ENCODE measurements around the gene SLC1A3. TPM values are rescaled to one million over a fixed set of nuclear protein-coding genes. Genes with fewer than 3 reads are reported as not detected.

The SLC1A3 gene
- total and polyA plus RNA-seq, 2 of the 4 experiments (the other 2 are of a cell fraction) = 0.27 to 1.3 TPM

GRCh38 chr5:36686881-36687280 lies 80.5 kb downstream of the SLC1A3 start:
- Histone ChIP-seq H3K4me1 (ENCODE audit: control insufficient read depth, insufficient read depth, low read length) (peaks cover 5% of the 10 kb centered on the region; the same call in 1 of the 2 replicates), H3K9ac (ENCODE audit: low read depth, low read length) (no peak overlapping the region), H3K4me3 (ENCODE audit: insufficient read depth, low read depth, low read length) (no peak overlapping the region), H3K9me3 (ENCODE audit: control insufficient read depth, insufficient read depth, low read length) (no peaks in the 10 kb centered on the region), H3K23ac (ENCODE audit: low read depth, low read length) (no peak overlapping the region), H2AK9ac (replicated peaks; ENCODE audit: low read depth, low read length, poor library complexity) (no peak overlapping the region), H3K27me3 (ENCODE audit: control insufficient read depth, insufficient read depth, low read length) (no peaks in the 10 kb centered on the region), H4K91ac (ENCODE audit: insufficient read depth, low read depth, low read length) (no peak overlapping the region), H2BK120ac (ENCODE audit: low read depth, low read length) (no peak overlapping the region), H2BK5ac (ENCODE audit: low read depth, low read length, poor library complexity, severe bottlenecking) (no peak overlapping the region), H2BK15ac (ENCODE audit: low read depth, low read length) (no peak overlapping the region), H3K14ac (replicated peaks; ENCODE audit: low read depth, low read length) (no peak overlapping the region), H2AFZ (replicated peaks; ENCODE audit: low read length, poor library complexity) (no peak overlapping the region), H3K56ac (ENCODE audit: extremely low read depth, insufficient read depth, low read length) (no peak overlapping the region), H4K8ac (ENCODE audit: low read depth in 2 of 2, low read length in 2 of 2) (no peak overlapping the region), H3K79me1 (ENCODE audit: low read depth in 1 of 2, low read length in 2 of 2) (no peaks in the 10 kb centered on the region), H2BK20ac (ENCODE audit: low read depth, low read length) (no peak overlapping the region), H2AK5ac (ENCODE audit: low read depth, low read length) (no peak overlapping the region), H4K5ac (ENCODE audit: low read depth, low read length) (no peak overlapping the region), H3K9me1 (ENCODE audit: insufficient read depth, low read length) (peaks cover 3% of the 10 kb centered on the region; the same call in 1 of the 2 replicates), H3K18ac (ENCODE audit: low read depth, low read length) (no peak overlapping the region), H3K4ac (ENCODE audit: low read depth, low read length) (no peak overlapping the region), H3K27ac (ENCODE audit: insufficient read depth, low read length) (no peak overlapping the region), H3K36me3 (ENCODE audit: control insufficient read depth, insufficient read depth, low read length) (no peaks in the 10 kb centered on the region), H3K4me2 (ENCODE audit: low read depth, low read length) (no peak overlapping the region), H4K20me1 (ENCODE audit: insufficient read depth, low read length) (no peaks in the 10 kb centered on the region)
- ChIA-PET CTCF (no interaction called here), POLR2A (ENCODE audit: unreplicated experiment) (no interaction called here)
- ATAC-seq (ENCODE audit: low read depth) (no peak), DNase-seq (no peak)
- no TSS peak for BruUV-seq (replicated peaks)
- dilution Hi-C loops (cut with HindIII; ENCODE audit: low sequenced_read_pairs, unreplicated experiment) (no loop called here), intact Hi-C loops (cut with micrococcal nuclease) (no loop called here), in situ Hi-C loops (cut with MboI; ENCODE audit: low sequenced_read_pairs) (no loop called here)
- no CpG with 5 or more reads among the region's 3 CpGs for WGBS, 2 experiments (ENCODE audit: extremely low coverage in 2 of 2, insufficient read length in 1 of 2)
- TF ChIP-seq USF2 (IDR thresholded peaks at IDR 0.05; ENCODE audit: low read depth, low read length) (no peak), POLR2A (IDR thresholded peaks at IDR 0.05; ENCODE audit: low read depth, low read length) (no peak), CEBPB (IDR thresholded peaks at IDR 0.05; ENCODE audit: low read depth, low read length) (no peak), CHD1 (IDR thresholded peaks at IDR 0.05; ENCODE audit: low read depth, low read length) (no peak), NFE2L2 (IDR thresholded peaks at IDR 0.05; ENCODE audit: low read depth, low read length) (no peak), MAZ (IDR thresholded peaks at IDR 0.05; ENCODE audit: borderline replicate concordance, low read depth, low read length) (no peak), MAFK (IDR thresholded peaks at IDR 0.05; ENCODE audit: low read depth, low read length) (no peak), CTCF (conservative IDR thresholded peaks at IDR 0.05; ENCODE audit: low read depth, low read length) (no peak), SMC3 (IDR thresholded peaks at IDR 0.05; ENCODE audit: low read depth, low read length) (no peak), FOS (IDR thresholded peaks at IDR 0.05; ENCODE audit: low read depth, low read length) (no peak), RCOR1 (IDR thresholded peaks at IDR 0.05; ENCODE audit: insufficient replicate concordance, low read length) (no peak)
